ENCODE data around the gene HOXB1. TPM values are rescaled to one million over a fixed set of nuclear protein-coding genes. Genes with fewer than 3 reads are reported as not detected.
A peak's percentile ranks its signal among the peaks of the same experiment; 100 is the strongest.

HOXB1 gene
- total RNA-seq, 1 donor from 2014 or later: not detected

DNA sequence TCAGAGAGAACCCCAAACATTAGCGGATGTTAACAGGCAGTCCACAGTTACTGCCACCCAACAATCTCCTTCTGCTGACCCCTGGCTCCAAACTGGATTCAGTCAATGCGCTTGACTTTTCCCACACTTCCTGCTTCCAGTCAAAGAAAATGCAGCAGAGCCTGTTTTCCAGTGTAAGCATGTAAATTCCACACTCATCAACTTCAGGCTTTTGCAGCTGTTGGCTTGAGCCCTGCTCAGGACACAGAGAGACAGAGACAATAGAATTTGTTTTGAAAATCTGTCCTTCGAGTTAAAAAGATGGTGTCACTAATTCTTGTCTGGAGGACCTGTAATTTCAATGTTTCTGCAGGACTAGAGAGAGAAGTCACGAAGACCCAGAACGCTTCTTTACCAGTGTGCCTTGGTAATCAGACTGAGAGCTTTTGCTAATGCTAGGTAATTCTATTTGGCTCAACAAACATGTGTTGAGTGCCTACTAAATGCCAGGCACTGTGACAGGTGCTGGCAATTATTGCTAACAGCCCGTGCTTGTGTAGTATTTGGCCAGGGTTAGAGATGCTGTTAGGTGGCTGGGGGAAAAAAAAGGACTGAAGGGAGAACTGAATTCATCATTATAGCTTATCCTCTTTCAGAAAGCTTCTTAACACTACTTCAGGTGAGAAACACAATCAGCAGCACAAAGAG is 32.5 kb downstream of the HOXB1 start:
- Mint-ChIP-seq H3K27me3 (ENCODE audit: insufficient read depth, low read depth) (peaks cover 46% of the 10 kb centered on the region), H3K36me3 (no peaks in the 10 kb centered on the region), H3K9me3 (no peaks in the 10 kb centered on the region)

GRCh38 chr17:48497103-48497502 is 33.7 kb downstream of the HOXB1 start:
- Histone ChIP-seq H3F3A (ENCODE audit: low read depth) (no peaks in the 10 kb centered on the region), H3K4me1 (no peaks in the 10 kb centered on the region), H3K79me2 (ENCODE audit: low read depth) (no peaks in the 10 kb centered on the region), H2AFZ (replicated peaks) (no peak overlapping the region), H3K9ac (no peak overlapping the region), H3K4me3 (no peak overlapping the region), H3K36me3 (no peaks in the 10 kb centered on the region), H3K9me3 (ENCODE audit: low read depth) (no peaks in the 10 kb centered on the region), H4K20me1 (ENCODE audit: low read depth) (no peaks in the 10 kb centered on the region), H3K4me2 (no peak overlapping the region), H3K27ac (no peak overlapping the region), H3K27me3 (peaks cover 100% of the 10 kb centered on the region)
- DNase-seq (ENCODE audit: low spot score): no peak
- no peak overlapping the region for H3K27ac Mint-ChIP-seq
- H3K36me3 Mint-ChIP-seq: no peaks in the 10 kb centered on the region
- no peaks in the 10 kb centered on the region for H3K9me3 Mint-ChIP-seq
- no peaks in the 10 kb centered on the region for H3K4me1 Mint-ChIP-seq
- peaks cover 48% of the 10 kb centered on the region for H3K27me3 Mint-ChIP-seq (ENCODE audit: insufficient read depth, low read depth)
- no peak overlapping the region for H3K4me3 Mint-ChIP-seq
- no peak for TF ChIP-seq CTCF (IDR thresholded peaks at IDR 0.05)

More for the DNA sequence above, 32.5 kb downstream of the HOXB1 start:
- no peaks in the 10 kb centered on the region for H3K4me1 ChIP-seq
- H3K27me3 ChIP-seq: peaks cover 100% of the 10 kb centered on the region
- TF ChIP-seq EZH2phosphoT487 (IDR thresholded peaks at IDR 0.05) (peak; percentile 22), CTCF (IDR thresholded peaks at IDR 0.05) (no peak)
- H2AFZ ChIP-seq (replicated peaks): no peak overlapping the region
- H3F3A ChIP-seq (ENCODE audit: low read depth): no peaks in the 10 kb centered on the region
- no peaks in the 10 kb centered on the region for H4K20me1 ChIP-seq (ENCODE audit: low read depth)
- H3K4me2 ChIP-seq: no peak overlapping the region
- no peak overlapping the region for H3K27ac ChIP-seq
- H3K4me3 ChIP-seq: no peak overlapping the region
- Mint-ChIP-seq H3K4me3 (no peak overlapping the region), H3K4me1 (no peaks in the 10 kb centered on the region), H3K27ac (no peak overlapping the region)
- DNase-seq (ENCODE audit: low spot score): no peak
- H3K36me3 ChIP-seq: no peaks in the 10 kb centered on the region
- H3K9me3 ChIP-seq (ENCODE audit: low read depth): no peaks in the 10 kb centered on the region
- no peak overlapping the region for H3K9ac ChIP-seq
- no peaks in the 10 kb centered on the region for H3K79me2 ChIP-seq (ENCODE audit: low read depth)

GRCh38 chr17:48494335-48494734 is 36.5 kb downstream of the HOXB1 start:
- H3K36me3 Mint-ChIP-seq: no peaks in the 10 kb centered on the region
- peaks cover 9% of the 10 kb centered on the region for H3K4me1 Mint-ChIP-seq
- no peaks in the 10 kb centered on the region for H3K79me2 ChIP-seq (ENCODE audit: low read depth)
- H3K4me2 ChIP-seq: no peak overlapping the region
- peaks cover 94% of the 10 kb centered on the region for H3K27me3 ChIP-seq
- no peak overlapping the region for H3K27ac ChIP-seq
- no peak overlapping the region for H2AFZ ChIP-seq (replicated peaks)
- H3F3A ChIP-seq (ENCODE audit: low read depth): peaks cover 17% of the 10 kb centered on the region
- no peaks in the 10 kb centered on the region for H4K20me1 ChIP-seq (ENCODE audit: low read depth)
- H3K4me3 ChIP-seq: no peak overlapping the region
- peaks cover 9% of the 10 kb centered on the region for H3K4me1 ChIP-seq
- H3K27ac Mint-ChIP-seq: no peak overlapping the region
- H3K9me3 ChIP-seq (ENCODE audit: low read depth): no peaks in the 10 kb centered on the region
- no peak overlapping the region for H3K4me3 Mint-ChIP-seq
- no peak overlapping the region for H3K9ac ChIP-seq
- H3K36me3 ChIP-seq: no peaks in the 10 kb centered on the region
- H3K9me3 Mint-ChIP-seq: no peaks in the 10 kb centered on the region
- TF ChIP-seq EZH2phosphoT487 (IDR thresholded peaks at IDR 0.05): no peak
- no peak for TF ChIP-seq CTCF (IDR thresholded peaks at IDR 0.05)
- TF ChIP-seq EZH2 (IDR thresholded peaks at IDR 0.05): no peak
- peaks cover 53% of the 10 kb centered on the region for H3K27me3 Mint-ChIP-seq (ENCODE audit: insufficient read depth, low read depth)
- DNase-seq (ENCODE audit: low spot score): no peak
